ENCODE data around the gene UNC119B. TPM values are rescaled to one million over a fixed set of nuclear protein-coding genes. Genes with fewer than 3 reads are reported as not detected.

Gene UNC119B
- total and polyA plus RNA-seq, 3 experiments from 2014 or later = 8.8 to 30.5 (median 29.8) TPM

DNA sequence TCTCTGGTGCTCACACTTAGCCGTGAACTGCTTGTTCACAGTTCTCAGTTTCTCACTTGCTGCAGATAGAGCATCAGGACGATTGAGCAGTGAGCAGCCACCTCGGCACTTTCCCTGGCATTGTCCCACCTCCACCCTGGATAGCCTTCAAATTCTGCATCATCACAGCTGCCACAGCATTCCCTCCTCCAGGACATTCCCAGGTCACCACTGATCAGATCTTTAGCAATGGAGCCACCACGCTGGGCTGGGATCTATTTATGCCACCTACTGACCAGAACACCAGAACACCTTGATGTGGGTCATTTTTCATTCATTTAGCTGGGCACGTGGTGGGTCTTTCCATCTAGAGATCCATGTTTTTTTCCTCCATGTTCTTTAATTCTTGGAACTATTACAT, 39.0 kb downstream of the UNC119B start:
- CTCF ChIA-PET = interaction anchor here (1.3 kb wide), 1 partner anchor 222 kb away, joined by 4 read pairs; no protein-coding TSS in a partner anchor
- POLR2A ChIA-PET = no interaction called here

DNA sequence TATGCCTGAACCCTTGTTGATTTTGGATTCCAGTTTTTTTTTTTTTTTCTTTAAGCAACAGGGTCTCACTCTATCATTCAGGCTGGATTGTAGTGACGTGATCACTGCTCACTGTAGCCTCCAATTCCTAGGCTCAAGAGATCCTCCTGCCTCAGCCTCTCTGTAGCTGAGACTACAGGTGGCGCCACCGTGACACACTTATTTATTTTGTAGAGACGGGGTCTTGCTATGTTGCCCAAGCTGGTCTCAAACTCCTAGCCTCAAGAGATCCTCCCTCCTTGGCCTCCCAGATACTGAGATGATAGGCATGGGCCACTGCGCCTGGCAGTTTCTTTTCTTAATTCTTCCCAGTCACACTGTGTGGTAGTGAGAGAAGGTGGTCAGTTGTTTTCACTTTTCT, 40.5 kb downstream of the UNC119B start:
- Histone ChIP-seq H3K36me3 (ENCODE audit: insufficient read depth, low read length) (no peaks in the 10 kb centered on the region), H3K4me3 (ENCODE audit: low read length) (no peak overlapping the region), H3K27me3 (ENCODE audit: insufficient read depth, low read length, poor library complexity, severe bottlenecking) (no peaks in the 10 kb centered on the region), H3K9me3 (ENCODE audit: low read length) (no peaks in the 10 kb centered on the region), H3K4me1 (ENCODE audit: insufficient read depth, low read length) (no peaks in the 10 kb centered on the region), H3K27ac (ENCODE audit: low read depth, low read length) (no peak overlapping the region)
- POLR2A ChIA-PET = no interaction called here
- Mint-ChIP-seq H3K4me3 (no peak overlapping the region), H3K4me1 (peaks cover 0 to 2% (median 2%) of the 10 kb centered on the region in 3 donors), H3K27me3 (peaks cover 9 to 19% of the 10 kb centered on the region in 2 donors), H3K9me3 (peaks cover 11 to 16% (median 13%) of the 10 kb centered on the region in 5 donors), H3K27ac (no peak overlapping the region), H3K36me3 (no peaks in the 10 kb centered on the region)
- no peak for DNase-seq
- CTCF ChIA-PET = interaction anchor here (0.9 kb wide), 1 partner anchor 170 kb away, joined by 3 read pairs; the partner anchor contains the start of gene POP5

More for the DNA sequence above, 39.0 kb downstream of the UNC119B start:
- H3K27ac ChIP-seq (ENCODE audit: low read depth, low read length) = no peak overlapping the region
- no peaks in the 10 kb centered on the region for H3K36me3 Mint-ChIP-seq
- H3K4me3 Mint-ChIP-seq = no peak overlapping the region
- H3K4me3 ChIP-seq (ENCODE audit: low read length) = no peak overlapping the region
- DNase-seq = no peak
- H3K27ac Mint-ChIP-seq = no peak overlapping the region
- peaks cover 0 to 2% (median 2%) of the 10 kb centered on the region in 3 donors for H3K4me1 Mint-ChIP-seq
- no peaks in the 10 kb centered on the region for H3K4me1 ChIP-seq (ENCODE audit: insufficient read depth, low read length)
- peaks cover 2 to 9% of the 10 kb centered on the region in 2 donors for H3K27me3 Mint-ChIP-seq
- no peaks in the 10 kb centered on the region for H3K27me3 ChIP-seq (ENCODE audit: insufficient read depth, low read length, poor library complexity, severe bottlenecking)
- peaks cover 0 to 6% (median 2%) of the 10 kb centered on the region in 5 donors for H3K9me3 Mint-ChIP-seq
- H3K36me3 ChIP-seq (ENCODE audit: insufficient read depth, low read length) = no peaks in the 10 kb centered on the region
- H3K9me3 ChIP-seq (ENCODE audit: low read length) = no peaks in the 10 kb centered on the region

DNA sequence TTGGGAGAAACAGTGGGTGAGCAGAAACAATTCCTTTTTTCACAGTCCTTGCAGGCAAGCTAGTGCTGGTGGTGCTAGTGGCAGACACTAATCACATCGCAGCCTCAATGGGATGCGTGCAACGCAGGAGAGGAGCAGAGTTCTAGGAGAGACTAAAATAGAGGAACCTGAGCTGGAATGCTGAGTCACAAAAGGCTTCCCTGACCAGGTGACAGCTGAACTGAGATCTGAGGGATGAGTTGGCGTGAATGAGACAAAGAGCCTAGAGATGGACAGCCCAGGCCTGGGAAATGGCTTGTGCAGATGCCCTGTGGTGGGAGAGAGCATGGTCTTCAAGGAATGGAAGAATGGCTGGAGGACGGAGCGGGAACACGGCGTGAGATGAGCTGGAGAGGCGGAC, 41.1 kb downstream of the UNC119B start:
- CTCF ChIA-PET = no interaction called here
- POLR2A ChIA-PET = no interaction called here
- Mint-ChIP-seq H3K27me3 (peaks cover 9 to 19% of the 10 kb centered on the region in 2 donors), H3K36me3 (no peaks in the 10 kb centered on the region), H3K4me3 (no peak overlapping the region), H3K27ac (no peak overlapping the region), H3K4me1 (peaks cover 0 to 2% (median 2%) of the 10 kb centered on the region in 3 donors), H3K9me3 (peaks cover 11 to 16% (median 13%) of the 10 kb centered on the region in 5 donors)
- no peaks in the 10 kb centered on the region for H3K4me1 ChIP-seq (ENCODE audit: insufficient read depth, low read length)
- H3K9me3 ChIP-seq (ENCODE audit: low read length) = no peaks in the 10 kb centered on the region
- no peaks in the 10 kb centered on the region for H3K36me3 ChIP-seq (ENCODE audit: insufficient read depth, low read length)
- DNase-seq = no peak
- no peak overlapping the region for H3K4me3 ChIP-seq (ENCODE audit: low read length)
- no peaks in the 10 kb centered on the region for H3K27me3 ChIP-seq (ENCODE audit: insufficient read depth, low read length, poor library complexity, severe bottlenecking)
- H3K27ac ChIP-seq (ENCODE audit: low read depth, low read length) = no peak overlapping the region

- ChIA-PET POLR2A (no interaction called here), CTCF (no interaction called here)
- Histone ChIP-seq H3K27ac (ENCODE audit: low read depth, low read length) (no peak overlapping the region), H3K36me3 (ENCODE audit: insufficient read depth, low read length) (no peaks in the 10 kb centered on the region), H3K27me3 (ENCODE audit: insufficient read depth, low read length, poor library complexity, severe bottlenecking) (no peaks in the 10 kb centered on the region), H3K9me3 (ENCODE audit: low read length) (no peaks in the 10 kb centered on the region), H3K4me1 (ENCODE audit: insufficient read depth, low read length) (no peaks in the 10 kb centered on the region), H3K4me3 (ENCODE audit: low read length) (no peak overlapping the region)
- H3K27ac Mint-ChIP-seq = no peak overlapping the region
- H3K27me3 Mint-ChIP-seq = peaks cover 9 to 19% of the 10 kb centered on the region in 2 donors
- H3K4me3 Mint-ChIP-seq = no peak overlapping the region
- DNase-seq = no peak
- H3K36me3 Mint-ChIP-seq = peaks cover 0 to 2% (median 0%) of the 10 kb centered on the region in 3 donors
- no peaks in the 10 kb centered on the region for H3K4me1 Mint-ChIP-seq
- peaks cover 11 to 16% (median 13%) of the 10 kb centered on the region in 5 donors for H3K9me3 Mint-ChIP-seq
Observed at GRCh38 chr12:120754792-120755191, 44.5 kb downstream of the UNC119B start.

DNA sequence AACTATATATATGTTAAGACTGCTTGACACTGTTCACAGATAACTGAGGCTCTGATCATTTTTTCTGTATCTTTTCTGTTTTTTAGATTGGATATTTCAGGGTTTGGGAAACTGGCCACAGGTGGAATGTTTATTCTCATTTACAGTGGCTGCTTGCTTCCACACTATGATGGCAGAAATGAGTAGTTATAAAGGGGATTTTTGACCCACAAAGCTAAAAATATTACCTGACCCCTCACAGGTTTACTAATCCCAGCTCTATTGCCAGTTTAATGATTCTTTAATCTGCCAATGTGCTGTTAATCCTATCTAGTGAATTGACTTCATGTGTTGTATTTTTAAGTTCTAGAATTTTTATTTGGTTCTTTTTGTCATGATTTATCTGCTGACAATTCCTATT, 45.0 kb downstream of the UNC119B start:
- H3K4me3 Mint-ChIP-seq = no peak overlapping the region
- no peak for DNase-seq
- H3K27me3 ChIP-seq (ENCODE audit: insufficient read depth, low read length, poor library complexity, severe bottlenecking) = no peaks in the 10 kb centered on the region
- H3K36me3 Mint-ChIP-seq = peaks cover 0 to 5% (median 0%) of the 10 kb centered on the region in 3 donors
- H3K27me3 Mint-ChIP-seq = peaks cover 9 to 19% of the 10 kb centered on the region in 2 donors
- no peak overlapping the region for H3K4me3 ChIP-seq (ENCODE audit: low read length)
- no peaks in the 10 kb centered on the region for H3K4me1 Mint-ChIP-seq
- H3K27ac Mint-ChIP-seq = no peak overlapping the region
- no peaks in the 10 kb centered on the region for H3K4me1 ChIP-seq (ENCODE audit: insufficient read depth, low read length)
- peaks cover 11 to 16% (median 13%) of the 10 kb centered on the region in 5 donors for H3K9me3 Mint-ChIP-seq
- ChIA-PET CTCF (no interaction called here), POLR2A (no interaction called here)
- no peaks in the 10 kb centered on the region for H3K9me3 ChIP-seq (ENCODE audit: low read length)
- H3K27ac ChIP-seq (ENCODE audit: low read depth, low read length) = no peak overlapping the region
- no peaks in the 10 kb centered on the region for H3K36me3 ChIP-seq (ENCODE audit: insufficient read depth, low read length)

GRCh38 chr12:120757226-120757742, 47.0 kb downstream of the UNC119B start:
- H3K27ac Mint-ChIP-seq = peak overlapping the region in 1 of 8 donors; percentile 61
- ChIA-PET CTCF (no interaction called here), POLR2A (no interaction called here)
- Histone ChIP-seq H3K36me3 (ENCODE audit: insufficient read depth, low read length) (no peaks in the 10 kb centered on the region), H3K27me3 (ENCODE audit: insufficient read depth, low read length, poor library complexity, severe bottlenecking) (no peaks in the 10 kb centered on the region), H3K27ac (ENCODE audit: low read depth, low read length) (no peak overlapping the region), H3K4me1 (ENCODE audit: insufficient read depth, low read length) (peaks cover 8% of the 10 kb centered on the region), H3K4me3 (ENCODE audit: low read length) (no peak overlapping the region), H3K9me3 (ENCODE audit: low read length) (no peaks in the 10 kb centered on the region)
- no peaks in the 10 kb centered on the region for H3K4me1 Mint-ChIP-seq
- no peak for DNase-seq
- peaks cover 11 to 16% (median 12%) of the 10 kb centered on the region in 5 donors for H3K9me3 Mint-ChIP-seq
- H3K36me3 Mint-ChIP-seq = peaks cover 0 to 25% (median 9%) of the 10 kb centered on the region in 3 donors
- H3K27me3 Mint-ChIP-seq = peaks cover 9 to 14% of the 10 kb centered on the region in 2 donors
- H3K4me3 Mint-ChIP-seq = no peak overlapping the region

DNA sequence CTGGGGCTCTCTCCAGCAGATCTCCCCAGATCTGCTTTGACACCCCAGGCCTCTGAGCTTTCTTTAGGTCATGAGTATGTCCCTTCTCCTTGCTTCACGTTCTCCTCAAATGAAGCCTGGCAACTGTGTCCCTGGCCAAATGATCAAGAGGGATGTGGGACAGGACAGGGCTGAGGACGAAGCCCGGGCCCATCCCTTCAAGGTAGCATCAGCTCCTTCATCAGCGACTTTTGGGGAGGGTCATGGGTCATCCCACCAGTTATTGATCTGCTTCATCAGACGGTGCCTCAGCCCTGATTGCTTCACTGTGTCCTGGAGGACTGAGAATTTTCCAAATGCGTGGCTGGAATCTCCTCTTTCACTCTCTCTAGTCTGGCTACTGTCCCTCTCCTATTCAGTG, 47.7 kb downstream of the UNC119B start:
- no peaks in the 10 kb centered on the region for H3K9me3 ChIP-seq (ENCODE audit: low read length)
- no peak overlapping the region for H3K27ac ChIP-seq (ENCODE audit: low read depth, low read length)
- no peaks in the 10 kb centered on the region for H3K36me3 ChIP-seq (ENCODE audit: insufficient read depth, low read length)
- no peaks in the 10 kb centered on the region for H3K27me3 ChIP-seq (ENCODE audit: insufficient read depth, low read length, poor library complexity, severe bottlenecking)
- Mint-ChIP-seq H3K9me3 (peaks cover 11 to 16% (median 12%) of the 10 kb centered on the region in 5 donors), H3K36me3 (peaks cover 0 to 31% (median 9%) of the 10 kb centered on the region in 3 donors), H3K4me1 (no peaks in the 10 kb centered on the region), H3K27ac (no peak overlapping the region), H3K27me3 (peaks cover 7 to 14% of the 10 kb centered on the region in 2 donors), H3K4me3 (peak overlapping the region in 1 of 7 donors; percentile 16)
- CTCF ChIA-PET = no interaction called here
- H3K4me3 ChIP-seq (ENCODE audit: low read length) = no peak overlapping the region
- POLR2A ChIA-PET = no interaction called here
- no peak for DNase-seq
- H3K4me1 ChIP-seq (ENCODE audit: insufficient read depth, low read length) = peaks cover 8% of the 10 kb centered on the region

GRCh38 chr12:120758798-120759590, 48.7 kb downstream of the UNC119B start:
- no peak overlapping the region for H3K4me3 Mint-ChIP-seq
- Histone ChIP-seq H3K4me1 (ENCODE audit: insufficient read depth, low read length) (peaks cover 8% of the 10 kb centered on the region), H3K27me3 (ENCODE audit: insufficient read depth, low read length, poor library complexity, severe bottlenecking) (no peaks in the 10 kb centered on the region), H3K36me3 (ENCODE audit: insufficient read depth, low read length) (peaks cover under 1% of the 10 kb centered on the region), H3K9me3 (ENCODE audit: low read length) (no peaks in the 10 kb centered on the region), H3K27ac (ENCODE audit: low read depth, low read length) (no peak overlapping the region), H3K4me3 (ENCODE audit: low read length) (no peak overlapping the region)
- ChIA-PET CTCF (no interaction called here), POLR2A (no interaction called here)
- peaks cover 0 to 40% (median 9%) of the 10 kb centered on the region in 3 donors for H3K36me3 Mint-ChIP-seq
- no peaks in the 10 kb centered on the region for H3K4me1 Mint-ChIP-seq
- H3K27ac Mint-ChIP-seq = peak overlapping the region in 2 of 8 donors; percentile 29 to 70
- peaks cover 8 to 12% (median 11%) of the 10 kb centered on the region in 5 donors for H3K9me3 Mint-ChIP-seq
- no peak for DNase-seq
- H3K27me3 Mint-ChIP-seq = peaks cover 7 to 9% of the 10 kb centered on the region in 2 donors

Data from CD8-positive, alpha-beta memory T cell (primary cell).